Mammary epithelial cell (primary cell): ENCODE results near the gene TPD52L1.

Experiments
- EZH2 ChIP-seq: IDR thresholded peaks from 2 replicates; pipeline ENCODE4 v1.6.1; 2012; ENCODE audit warnings: low read length, inconsistent platforms, borderline replicate concordance
- TF ChIP-seq, protein P1 (sequence below), 2 donors: IDR thresholded peaks in 1 of 2; conservative IDR thresholded peaks in 1 of 2; 2 replicates each; pipeline ENCODE4 v1.5.1; 2011 to 2012; ENCODE audit warnings: inconsistent platforms in 2 of 2, low read length in 2 of 2, mild to moderate bottlenecking in 2 of 2, control low read depth in 1 of 2, low read depth in 1 of 2; ENCODE audit not compliant: insufficient read depth in 1 of 2; ENCODE audit errors: extremely low read depth in 1 of 2

GRCh38 chr6:125302840-125303511 lies 149.4 kb downstream of the TPD52L1 start:
- TF ChIP-seq, protein P1, sequence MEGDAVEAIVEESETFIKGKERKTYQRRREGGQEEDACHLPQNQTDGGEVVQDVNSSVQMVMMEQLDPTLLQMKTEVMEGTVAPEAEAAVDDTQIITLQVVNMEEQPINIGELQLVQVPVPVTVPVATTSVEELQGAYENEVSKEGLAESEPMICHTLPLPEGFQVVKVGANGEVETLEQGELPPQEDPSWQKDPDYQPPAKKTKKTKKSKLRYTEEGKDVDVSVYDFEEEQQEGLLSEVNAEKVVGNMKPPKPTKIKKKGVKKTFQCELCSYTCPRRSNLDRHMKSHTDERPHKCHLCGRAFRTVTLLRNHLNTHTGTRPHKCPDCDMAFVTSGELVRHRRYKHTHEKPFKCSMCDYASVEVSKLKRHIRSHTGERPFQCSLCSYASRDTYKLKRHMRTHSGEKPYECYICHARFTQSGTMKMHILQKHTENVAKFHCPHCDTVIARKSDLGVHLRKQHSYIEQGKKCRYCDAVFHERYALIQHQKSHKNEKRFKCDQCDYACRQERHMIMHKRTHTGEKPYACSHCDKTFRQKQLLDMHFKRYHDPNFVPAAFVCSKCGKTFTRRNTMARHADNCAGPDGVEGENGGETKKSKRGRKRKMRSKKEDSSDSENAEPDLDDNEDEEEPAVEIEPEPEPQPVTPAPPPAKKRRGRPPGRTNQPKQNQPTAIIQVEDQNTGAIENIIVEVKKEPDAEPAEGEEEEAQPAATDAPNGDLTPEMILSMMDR (conservative IDR thresholded peaks at IDR 0.05 in 1 of 2, IDR thresholded peaks at IDR 0.05 in 1 of 2; ENCODE audit: extremely low read depth in 1 of 2, insufficient read depth in 1 of 2, low read depth in 1 of 2, low read length in 2 of 2) = no peak
- no peak for TF ChIP-seq EZH2
